Right lobe of liver (tissue), 4 donors: ENCODE measurements around the gene FAM149B1.

ENCODE experiments used
- CTCF ChIP-seq, 4 donors: fragments of 200-600 bp in 3 of 4; fragments of 450-650 bp in 1 of 4; IDR thresholded peaks; one replicate each; pipeline versions ENCODE4 v1.5.1 to v1.8.0; 2016 to 2022; ENCODE audit warnings: antibody characterized with exemption in 4 of 4, mild to moderate bottlenecking in 2 of 4
- POLR2A ChIP-seq: fragments of 450-650 bp; IDR thresholded peaks from one replicate; pipeline ENCODE4 v1.6.1; 2017; ENCODE audit warnings: antibody characterized with exemption, mild to moderate bottlenecking
- donor health status: DM: no; HTN: no; CAD: no.
- donor health status: DM: no; HTN: no; CAD: no.
- donor health status: DM: no; HTN: yes; CAD: no.

GRCh38 chr10:73262105-73262730, 94.3 kb downstream of the FAM149B1 start:
- TF ChIP-seq CTCF (IDR thresholded peaks at IDR 0.05) (no peak), POLR2A (no peak)
